Measurements from ENCODE around the gene RETNLB. TPM values are rescaled to one million over a fixed set of nuclear protein-coding genes. Genes with fewer than 3 reads are reported as not detected.

Gene RETNLB
- total RNA-seq, 6 experiments from 2014 or later = not detected

- Histone ChIP-seq H3K27me3 (no peaks in the 10 kb centered on the region), H3K4me1 (no peaks in the 10 kb centered on the region), H3K9me3 (no peaks in the 10 kb centered on the region), H3K36me3 (no peaks in the 10 kb centered on the region), H3K4me3 (no peak overlapping the region), H3K27ac (no peak overlapping the region)
- ATAC-seq = no peak
- no peak for TF ChIP-seq POLR2A (IDR thresholded peaks at IDR 0.05)
- TF ChIP-seq, protein P1, sequence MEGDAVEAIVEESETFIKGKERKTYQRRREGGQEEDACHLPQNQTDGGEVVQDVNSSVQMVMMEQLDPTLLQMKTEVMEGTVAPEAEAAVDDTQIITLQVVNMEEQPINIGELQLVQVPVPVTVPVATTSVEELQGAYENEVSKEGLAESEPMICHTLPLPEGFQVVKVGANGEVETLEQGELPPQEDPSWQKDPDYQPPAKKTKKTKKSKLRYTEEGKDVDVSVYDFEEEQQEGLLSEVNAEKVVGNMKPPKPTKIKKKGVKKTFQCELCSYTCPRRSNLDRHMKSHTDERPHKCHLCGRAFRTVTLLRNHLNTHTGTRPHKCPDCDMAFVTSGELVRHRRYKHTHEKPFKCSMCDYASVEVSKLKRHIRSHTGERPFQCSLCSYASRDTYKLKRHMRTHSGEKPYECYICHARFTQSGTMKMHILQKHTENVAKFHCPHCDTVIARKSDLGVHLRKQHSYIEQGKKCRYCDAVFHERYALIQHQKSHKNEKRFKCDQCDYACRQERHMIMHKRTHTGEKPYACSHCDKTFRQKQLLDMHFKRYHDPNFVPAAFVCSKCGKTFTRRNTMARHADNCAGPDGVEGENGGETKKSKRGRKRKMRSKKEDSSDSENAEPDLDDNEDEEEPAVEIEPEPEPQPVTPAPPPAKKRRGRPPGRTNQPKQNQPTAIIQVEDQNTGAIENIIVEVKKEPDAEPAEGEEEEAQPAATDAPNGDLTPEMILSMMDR (IDR thresholded peaks at IDR 0.05) = no peak
- no peak for DNase-seq
- intact Hi-C loops (cut with DNase I) = no loop called here
- 37% methylated on average over 4 of the region's 5 CpGs for WGBS (ENCODE audit: insufficient coverage, low coverage, low lambda C conversion rate, missing lambda C conversion rate)
These were observed 1.5 kb downstream of the RETNLB start for GRCh38 chr3:108755686-108756085.

DNA sequence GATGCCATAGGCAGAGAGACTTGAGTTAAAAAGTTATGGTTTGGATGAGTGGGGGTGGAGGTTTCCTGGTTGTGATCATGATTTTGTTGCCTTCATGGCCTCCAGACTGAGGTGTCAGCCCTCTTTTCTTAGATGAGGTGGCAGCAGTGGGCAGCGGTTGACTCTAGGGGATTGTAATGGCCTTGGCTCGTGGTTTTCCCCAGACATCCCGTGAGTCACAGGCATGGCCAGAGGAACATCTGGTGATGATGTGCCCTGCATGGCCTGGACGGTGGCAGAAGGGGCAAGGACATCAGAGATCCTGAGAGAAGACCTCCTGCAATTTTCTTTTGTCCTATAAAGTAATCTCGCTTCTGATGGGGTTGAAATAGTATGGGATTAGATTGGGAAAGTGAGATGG lies 12.4 kb downstream of the RETNLB start:
- WGBS (ENCODE audit: insufficient coverage, low coverage, low lambda C conversion rate, missing lambda C conversion rate) = 63% methylated on average over 3 of the region's 5 CpGs
- ATAC-seq = no peak
- H3K36me3 ChIP-seq = no peaks in the 10 kb centered on the region
- intact Hi-C loops (cut with DNase I) = no loop called here
- DNase-seq = no peak
- H3K27ac ChIP-seq = no peak overlapping the region
- no peak overlapping the region for H3K4me3 ChIP-seq
- H3K4me1 ChIP-seq = no peaks in the 10 kb centered on the region
- H3K9me3 ChIP-seq = no peaks in the 10 kb centered on the region
- TF ChIP-seq POLR2A (IDR thresholded peaks at IDR 0.05) = no peak
- TF ChIP-seq, protein P1 (IDR thresholded peaks at IDR 0.05) = no peak
- H3K27me3 ChIP-seq = no peaks in the 10 kb centered on the region

DNA sequence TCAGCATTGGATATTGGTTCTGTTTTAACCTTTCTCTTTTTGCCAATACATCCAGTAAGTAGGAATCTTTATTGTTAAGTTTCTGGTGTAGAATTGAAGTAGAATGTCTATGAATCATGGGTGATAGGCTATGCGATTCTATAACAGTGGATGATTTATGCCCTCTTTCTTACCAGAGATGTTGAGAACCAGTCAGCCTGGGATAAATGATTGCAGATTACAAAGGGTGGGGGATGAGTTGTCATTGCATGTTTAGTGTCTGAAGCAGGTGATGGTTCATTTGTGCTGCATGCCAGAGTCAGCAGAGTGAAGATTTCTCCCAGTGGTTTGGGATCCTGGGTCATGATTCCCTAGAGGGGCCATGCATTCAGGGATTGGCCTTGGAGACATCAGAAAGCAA lies 14.3 kb downstream of the RETNLB start:
- Histone ChIP-seq H3K4me3 (no peak overlapping the region), H3K27me3 (no peaks in the 10 kb centered on the region), H3K4me1 (no peaks in the 10 kb centered on the region), H3K36me3 (no peaks in the 10 kb centered on the region), H3K27ac (no peak overlapping the region), H3K9me3 (no peaks in the 10 kb centered on the region)
- DNase-seq (no peak), ATAC-seq (no peak)
- no peak for TF ChIP-seq POLR2A (IDR thresholded peaks at IDR 0.05)
- TF ChIP-seq, protein P1 (IDR thresholded peaks at IDR 0.05) = no peak
- 60% methylated on average over 1 of the region's 1 CpG for WGBS (ENCODE audit: insufficient coverage, low coverage, low lambda C conversion rate, missing lambda C conversion rate)
- intact Hi-C loops (cut with DNase I) = no loop called here

DNA sequence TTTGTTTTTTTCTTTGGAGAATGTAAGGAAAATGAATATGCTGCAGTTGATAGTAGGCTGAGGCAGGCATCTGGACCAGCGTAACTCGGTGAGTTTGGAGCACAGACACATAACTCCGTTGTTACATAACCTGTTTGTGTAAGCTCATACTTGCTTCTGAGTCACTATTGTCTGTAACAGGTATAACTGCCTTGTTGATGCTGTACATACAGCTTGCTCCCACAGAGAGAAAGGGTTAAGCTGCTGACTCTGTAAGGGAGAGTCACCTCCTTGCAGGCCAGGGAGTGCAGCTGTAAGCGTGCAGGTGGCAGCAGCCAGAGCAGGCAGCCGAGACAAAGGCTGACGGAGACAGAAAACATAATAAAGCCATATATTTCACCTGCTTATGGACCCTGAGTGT lies 20.4 kb downstream of the RETNLB start:
- Histone ChIP-seq H3K4me3 (no peak overlapping the region), H3K27me3 (no peaks in the 10 kb centered on the region), H3K27ac (no peak overlapping the region), H3K9me3 (no peaks in the 10 kb centered on the region), H3K4me1 (no peaks in the 10 kb centered on the region), H3K36me3 (no peaks in the 10 kb centered on the region)
- WGBS (ENCODE audit: insufficient coverage, low coverage, low lambda C conversion rate, missing lambda C conversion rate) = 63% methylated on average over 6 of the region's 6 CpGs
- intact Hi-C loops (cut with DNase I) = no loop called here
- TF ChIP-seq POLR2A (IDR thresholded peaks at IDR 0.05) = no peak
- TF ChIP-seq, protein P1 (IDR thresholded peaks at IDR 0.05) = no peak
- ATAC-seq = no peak
- DNase-seq = no peak

- no peaks in the 10 kb centered on the region for H3K36me3 ChIP-seq
- H3K4me1 ChIP-seq = no peaks in the 10 kb centered on the region
- H3K4me3 ChIP-seq = no peak overlapping the region
- H3K9me3 ChIP-seq = no peaks in the 10 kb centered on the region
- TF ChIP-seq, protein P1 (IDR thresholded peaks at IDR 0.05) = no peak
- no peak for TF ChIP-seq POLR2A (IDR thresholded peaks at IDR 0.05)
- H3K27ac ChIP-seq = no peak overlapping the region
- ATAC-seq (no peak), DNase-seq (no peak)
- intact Hi-C loops (cut with DNase I) = no loop called here
- H3K27me3 ChIP-seq = no peaks in the 10 kb centered on the region
- WGBS (ENCODE audit: insufficient coverage, low coverage, low lambda C conversion rate, missing lambda C conversion rate) = 53% methylated on average over 1 of the region's 1 CpG
These were observed 28.3 kb downstream of the RETNLB start for GRCh38 chr3:108728934-108729333.
